Osteoblast (primary cell): ENCODE measurements around the gene LGALS8. TPM values are rescaled to one million over a fixed set of nuclear protein-coding genes. Genes with fewer than 3 reads are reported as not detected.

Source experiments
- DNase-seq: peaks from one replicate; pipeline ENCODE4 v3.0.0; 2011; ENCODE audit warnings: low spot score, mixed read lengths; ENCODE audit not compliant: insufficient read length; ENCODE audit errors: missing footprints
- H2AFZ ChIP-seq: 2 replicates; pipeline ENCODE4 v1.6.0; 2011; ENCODE audit warnings: mild to moderate bottlenecking, low read length
- H3K27ac ChIP-seq: 2 replicates; pipeline ENCODE4 v1.5.1; 2011; ENCODE audit warnings: mild to moderate bottlenecking, low read depth, low read length, moderate library complexity
- H3K27me3 ChIP-seq: 2 replicates; pipeline ENCODE4 v1.6.0; 2012; ENCODE audit warnings: mild to moderate bottlenecking, control low read depth, inconsistent platforms, low read length, moderate library complexity; ENCODE audit not compliant: insufficient read depth
- H3K36me3 ChIP-seq: 2 replicates; pipeline ENCODE4 v1.5.1; 2011; ENCODE audit warnings: mild to moderate bottlenecking, low read length, control low read depth, moderate library complexity; ENCODE audit not compliant: insufficient read depth
- H3K4me1 ChIP-seq: 2 replicates; pipeline ENCODE4 v1.5.1; 2011; ENCODE audit warnings: mild to moderate bottlenecking, low read length, control low read depth, moderate library complexity; ENCODE audit not compliant: insufficient read depth
- H3K4me2 ChIP-seq: 2 replicates; pipeline ENCODE4 v1.6.0; 2011; ENCODE audit warnings: mild to moderate bottlenecking, low read length; ENCODE audit not compliant: insufficient read depth
- H3K4me3 ChIP-seq: fragments of 200-600 bp; sonication (generic); 3 replicates; pipeline ENCODE4 v1.5.1; 2012; ENCODE audit warnings: mild to moderate bottlenecking, low read length, inconsistent platforms; ENCODE audit not compliant: insufficient read depth
- H3K79me2 ChIP-seq: 2 replicates; pipeline ENCODE4 v1.6.0; 2012; ENCODE audit warnings: mild to moderate bottlenecking, low read length, control low read depth, inconsistent platforms; ENCODE audit not compliant: insufficient read depth
- H3K9me3 ChIP-seq: 2 replicates; pipeline ENCODE4 v1.5.1; 2011; ENCODE audit warnings: low read depth, low read length, control low read depth
- H4K20me1 ChIP-seq: 2 replicates; pipeline ENCODE4 v1.6.0; 2012; ENCODE audit warnings: mild to moderate bottlenecking, low read length, control low read depth; ENCODE audit not compliant: insufficient read depth
- CTCF ChIP-seq: IDR thresholded peaks from 2 replicates; pipeline ENCODE4 v1.5.1; 2011; ENCODE audit warnings: mild to moderate bottlenecking, low read depth, low read length, moderate library complexity; ENCODE audit errors: extremely low read depth
- total RNA-seq: library from RNA; depleted of rRNA; stranded (reverse); fragments of >200 nt; gene quantifications from 2 replicates; pipeline ENCODE4 v1.2.3, GENCODE V29; 2012

LGALS8 gene
- 79.6 and 86.9 TPM in 2 replicates for total RNA-seq

DNA sequence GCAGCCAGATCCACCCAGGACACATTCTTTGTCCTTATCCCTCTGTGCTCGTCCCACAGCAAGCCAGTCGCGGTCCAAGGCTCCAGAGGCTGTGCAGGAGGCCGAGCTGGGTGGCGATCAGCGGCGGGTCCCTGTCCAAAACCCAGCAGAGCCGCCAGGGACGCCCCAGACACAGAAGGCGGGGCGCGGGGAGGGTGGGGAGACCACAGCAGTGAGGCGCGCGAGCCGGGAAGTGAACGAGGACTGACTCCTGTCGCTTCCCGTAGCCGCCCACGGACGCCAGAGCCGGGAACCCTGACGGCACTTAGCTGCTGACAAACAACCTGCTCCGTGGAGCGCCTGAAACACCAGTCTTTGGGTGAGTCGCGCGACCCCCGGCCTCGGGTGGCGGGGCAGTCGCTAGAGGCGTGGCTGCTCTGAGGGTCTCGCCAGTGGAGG is at the start of gene LGALS8:
Gene LGALS8 (plus strand): TSS at position 279 of the 438 bp plus-strand sequence. CDS start 2,089 bp downstream, outside the sequence.
- H3K4me1 ChIP-seq: peaks cover 3% of the 10 kb centered on the region
- no peaks in the 10 kb centered on the region for H4K20me1 ChIP-seq
- H2AFZ ChIP-seq: peak within 1 kb of the TSS; percentile 91
- peak within 1 kb of the TSS; percentile 84 for H3K4me2 ChIP-seq
- peak; percentile 92 for DNase-seq
- no peaks in the 10 kb centered on the region for H3K27me3 ChIP-seq
- TF ChIP-seq CTCF: no peak
- H3K36me3 ChIP-seq: peaks cover 16% of the 10 kb centered on the region
- peaks cover 17% of the 10 kb centered on the region for H3K79me2 ChIP-seq
- H3K27ac ChIP-seq: peak within 1 kb of the TSS; percentile 84
- H3K4me3 ChIP-seq: peak within 1 kb of the TSS; percentile 99
- H3K9me3 ChIP-seq: no peaks in the 10 kb centered on the region

DNA sequence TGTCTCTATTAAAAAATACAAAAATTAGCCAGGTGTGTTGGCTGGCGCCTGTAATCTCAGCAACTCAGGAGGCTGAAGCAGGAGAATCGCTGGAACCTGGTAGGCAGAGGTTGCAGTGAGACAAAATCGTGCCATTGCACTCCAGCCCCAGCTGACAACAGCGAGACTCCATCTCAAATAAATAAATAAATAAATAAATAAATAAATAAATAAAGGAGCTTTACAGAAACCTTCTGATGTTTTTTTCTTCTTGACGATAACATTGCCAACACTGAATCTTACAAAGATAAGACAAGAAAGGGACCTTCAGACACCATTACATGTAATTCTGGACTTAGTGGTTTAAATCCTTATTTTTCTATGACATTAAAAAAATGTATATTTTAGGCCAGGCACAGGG is 47.8 kb upstream of the LGALS8 start:
- Histone ChIP-seq H3K4me3 (no peak overlapping the region), H3K4me1 (no peaks in the 10 kb centered on the region), H3K36me3 (no peaks in the 10 kb centered on the region), H4K20me1 (no peaks in the 10 kb centered on the region), H3K27me3 (no peaks in the 10 kb centered on the region), H3K79me2 (no peaks in the 10 kb centered on the region), H3K9me3 (no peaks in the 10 kb centered on the region), H3K4me2 (no peak overlapping the region), H3K27ac (no peak overlapping the region), H2AFZ (no peak overlapping the region)
- TF ChIP-seq CTCF: no peak
- DNase-seq: no peak

DNA sequence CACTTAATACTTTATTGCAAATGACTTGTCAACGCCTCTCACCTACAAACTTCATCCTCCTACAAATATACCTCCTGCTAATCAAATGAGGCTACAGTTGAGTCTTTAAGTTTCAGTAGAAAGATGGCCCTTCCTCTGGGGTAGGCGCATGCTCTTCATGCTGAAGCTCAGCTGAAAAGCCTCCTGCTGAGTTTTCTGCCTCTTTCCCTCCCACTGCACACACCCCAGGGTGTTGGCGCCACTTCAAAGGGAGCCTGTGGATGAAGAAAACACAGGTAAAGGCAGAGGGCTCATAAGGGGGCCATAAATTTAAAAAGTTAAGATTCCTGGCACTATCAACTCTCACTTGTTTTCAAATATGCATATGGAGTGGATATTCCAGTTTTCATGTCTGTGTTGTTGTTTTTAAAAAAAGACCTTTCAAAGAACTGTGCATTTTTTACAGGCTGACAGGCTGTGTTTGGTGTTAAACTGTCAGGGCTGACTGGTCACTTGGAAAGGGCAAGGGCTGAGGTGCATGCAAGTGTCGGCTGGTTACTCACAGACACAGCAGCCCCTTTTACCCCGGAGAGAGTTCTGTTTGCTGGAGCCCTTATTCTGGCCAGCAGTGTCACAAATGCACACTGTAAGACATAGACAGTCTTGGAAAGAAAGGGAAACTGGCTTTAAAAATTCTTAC is 42.9 kb upstream of the LGALS8 start:
- H4K20me1 ChIP-seq: no peaks in the 10 kb centered on the region
- H3K4me1 ChIP-seq: no peaks in the 10 kb centered on the region
- H3K27ac ChIP-seq: no peak overlapping the region
- H3K4me3 ChIP-seq: no peak overlapping the region
- no peaks in the 10 kb centered on the region for H3K36me3 ChIP-seq
- H3K27me3 ChIP-seq: no peaks in the 10 kb centered on the region
- no peaks in the 10 kb centered on the region for H3K79me2 ChIP-seq
- TF ChIP-seq CTCF: no peak
- H2AFZ ChIP-seq: no peak overlapping the region
- no peaks in the 10 kb centered on the region for H3K9me3 ChIP-seq
- no peak for DNase-seq
- no peak overlapping the region for H3K4me2 ChIP-seq

DNA sequence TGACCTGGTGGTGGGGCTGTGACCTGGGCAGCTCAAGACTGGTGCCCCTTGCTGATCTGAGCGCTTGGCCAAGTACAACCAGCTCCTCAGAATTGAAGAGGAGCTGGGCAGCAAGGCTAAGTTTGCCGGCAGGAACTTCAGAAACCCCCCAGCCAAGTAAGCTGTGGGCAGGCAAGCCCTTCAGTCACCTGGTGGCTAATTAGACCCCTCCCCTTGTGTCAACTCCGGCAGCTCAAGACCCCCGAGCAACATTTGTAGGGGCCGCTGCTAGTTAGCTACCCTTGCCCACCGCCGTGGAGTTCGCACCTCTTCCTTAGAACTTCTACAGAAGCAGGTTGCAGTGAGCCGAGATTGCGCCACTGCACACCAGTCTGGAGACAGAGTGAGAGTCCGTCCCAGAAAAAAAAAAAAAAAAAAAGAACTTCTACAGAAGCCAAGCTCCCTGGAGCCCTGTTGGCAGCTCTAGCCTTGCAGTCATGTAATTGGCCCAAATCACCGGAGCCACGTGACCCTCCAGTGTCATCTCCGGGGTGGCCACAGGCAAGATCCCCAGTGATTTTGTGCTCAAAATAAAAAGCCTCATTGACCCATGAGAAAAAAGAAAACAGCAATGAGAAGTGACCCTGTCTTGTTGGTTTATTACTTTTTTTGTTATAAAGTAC is 39.3 kb upstream of the LGALS8 start:
- Histone ChIP-seq H3K4me2 (no peak overlapping the region), H2AFZ (no peak overlapping the region), H3K79me2 (no peaks in the 10 kb centered on the region), H3K9me3 (no peaks in the 10 kb centered on the region), H3K4me3 (no peak overlapping the region), H3K27ac (no peak overlapping the region), H3K4me1 (no peaks in the 10 kb centered on the region), H3K36me3 (no peaks in the 10 kb centered on the region), H3K27me3 (no peaks in the 10 kb centered on the region), H4K20me1 (no peaks in the 10 kb centered on the region)
- TF ChIP-seq CTCF: no peak
- DNase-seq: no peak
